Measurements from ENCODE around the gene SREBF1. TPM values are rescaled to one million over a fixed set of nuclear protein-coding genes. Genes with fewer than 3 reads are reported as not detected.

SREBF1 gene
- total and polyA plus RNA-seq, 3 donors from 2014 or later = 142 to 256 (median 239) TPM

DNA sequence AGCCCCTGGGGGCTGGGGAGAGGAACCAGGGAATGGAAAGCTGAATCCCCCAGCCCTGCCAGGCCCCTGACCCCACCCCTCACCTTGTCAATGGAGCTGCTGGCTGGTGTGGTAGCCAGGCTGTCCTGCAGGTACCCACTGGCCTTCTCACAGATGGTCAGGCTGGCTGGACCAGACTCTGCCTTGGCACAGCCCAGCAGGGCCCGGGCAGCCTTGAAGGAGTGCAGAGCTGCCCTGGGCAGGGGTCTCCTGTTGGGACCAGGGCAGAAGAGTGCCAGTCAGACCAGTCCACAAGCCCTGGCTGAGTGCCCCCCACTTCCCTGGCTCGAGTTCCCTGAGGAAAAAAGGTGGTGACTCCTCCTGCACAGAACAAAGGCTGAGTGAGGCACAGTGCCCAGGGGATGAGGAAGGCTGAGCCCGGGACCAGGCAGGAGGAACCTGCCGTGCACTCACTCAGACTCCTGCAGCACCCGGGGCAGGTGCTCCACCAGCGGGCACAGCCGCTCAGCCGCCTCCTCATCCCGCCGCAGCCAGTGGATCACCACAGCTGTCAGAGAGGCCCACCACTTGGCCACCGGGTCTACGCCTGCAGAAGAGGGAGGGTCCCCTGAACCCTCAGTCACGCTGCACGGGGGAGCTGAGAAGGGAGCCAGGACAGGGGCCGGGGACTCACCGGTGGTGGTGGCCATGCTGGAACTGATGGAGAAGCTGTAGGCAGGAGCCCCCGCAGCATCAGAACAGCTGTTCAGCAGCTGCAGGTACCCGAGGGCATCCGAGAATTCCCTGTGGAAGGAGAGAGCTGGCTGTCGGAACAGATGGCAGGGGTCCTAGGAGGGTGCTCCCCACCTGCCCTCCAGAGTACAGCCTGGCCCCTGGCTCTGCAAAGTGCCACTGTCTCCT, 22.4 kb downstream of the SREBF1 start:
- DNase-seq = no peak
- no peaks in the 10 kb centered on the region for H3K9me3 ChIP-seq
- H3K4me3 ChIP-seq = no peak overlapping the region
- no peaks in the 10 kb centered on the region for H3K36me3 ChIP-seq (ENCODE audit: low read depth, missing control alignments)
- WGBS, 2 donors = 82 to 94% methylated on average over 6 to 20 of the region's 20 CpGs
- intact Hi-C loops (cut with DNase I; ENCODE audit: low total_unique reads) = loop anchor here (5.0 kb wide), 2 partner anchors 43 to 132 kb away; partner anchors contain the start of gene RAI1
- no peak overlapping the region for H3K27ac ChIP-seq
- TF ChIP-seq, protein P1, sequence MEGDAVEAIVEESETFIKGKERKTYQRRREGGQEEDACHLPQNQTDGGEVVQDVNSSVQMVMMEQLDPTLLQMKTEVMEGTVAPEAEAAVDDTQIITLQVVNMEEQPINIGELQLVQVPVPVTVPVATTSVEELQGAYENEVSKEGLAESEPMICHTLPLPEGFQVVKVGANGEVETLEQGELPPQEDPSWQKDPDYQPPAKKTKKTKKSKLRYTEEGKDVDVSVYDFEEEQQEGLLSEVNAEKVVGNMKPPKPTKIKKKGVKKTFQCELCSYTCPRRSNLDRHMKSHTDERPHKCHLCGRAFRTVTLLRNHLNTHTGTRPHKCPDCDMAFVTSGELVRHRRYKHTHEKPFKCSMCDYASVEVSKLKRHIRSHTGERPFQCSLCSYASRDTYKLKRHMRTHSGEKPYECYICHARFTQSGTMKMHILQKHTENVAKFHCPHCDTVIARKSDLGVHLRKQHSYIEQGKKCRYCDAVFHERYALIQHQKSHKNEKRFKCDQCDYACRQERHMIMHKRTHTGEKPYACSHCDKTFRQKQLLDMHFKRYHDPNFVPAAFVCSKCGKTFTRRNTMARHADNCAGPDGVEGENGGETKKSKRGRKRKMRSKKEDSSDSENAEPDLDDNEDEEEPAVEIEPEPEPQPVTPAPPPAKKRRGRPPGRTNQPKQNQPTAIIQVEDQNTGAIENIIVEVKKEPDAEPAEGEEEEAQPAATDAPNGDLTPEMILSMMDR (IDR thresholded peaks at IDR 0.05) = no peak
- TF ChIP-seq POLR2A (IDR thresholded peaks at IDR 0.05) = no peak
- H3K27me3 ChIP-seq = no peaks in the 10 kb centered on the region
- peaks cover 31% of the 10 kb centered on the region for H3K4me1 ChIP-seq

DNA sequence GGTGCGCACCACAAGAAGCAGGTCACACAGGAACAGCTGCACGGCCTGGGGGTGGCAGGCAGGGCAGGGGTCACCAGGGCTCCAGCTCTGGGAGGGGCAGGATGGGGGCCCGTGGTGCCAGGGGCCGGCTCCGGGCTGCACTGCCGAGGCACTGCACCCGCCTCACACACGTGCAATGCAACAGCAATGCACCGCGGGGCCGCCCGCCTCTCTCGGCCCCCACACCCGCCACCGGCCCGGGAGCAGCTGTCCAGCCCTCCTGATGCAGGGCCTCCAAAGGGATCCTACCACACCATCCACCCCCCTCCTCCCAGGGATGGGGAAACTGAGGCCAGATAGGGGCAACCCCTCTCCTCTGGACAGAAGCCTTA, 23.1 kb downstream of the SREBF1 start:
- WGBS, 2 donors = 90 to 93% methylated on average over 4 to 16 of the region's 16 CpGs
- DNase-seq = no peak
- TF ChIP-seq, protein P1 (IDR thresholded peaks at IDR 0.05) = no peak
- no peak for TF ChIP-seq POLR2A (IDR thresholded peaks at IDR 0.05)
- Histone ChIP-seq H3K4me3 (no peak overlapping the region), H3K27me3 (no peaks in the 10 kb centered on the region), H3K9me3 (no peaks in the 10 kb centered on the region), H3K27ac (no peak overlapping the region), H3K4me1 (peaks cover 31% of the 10 kb centered on the region), H3K36me3 (ENCODE audit: low read depth, missing control alignments) (no peaks in the 10 kb centered on the region)
- intact Hi-C loops (cut with DNase I; ENCODE audit: low total_unique reads) = loop anchor here (5.0 kb wide), 2 partner anchors 44 to 131 kb away; partner anchors contain the start of gene RAI1

DNA sequence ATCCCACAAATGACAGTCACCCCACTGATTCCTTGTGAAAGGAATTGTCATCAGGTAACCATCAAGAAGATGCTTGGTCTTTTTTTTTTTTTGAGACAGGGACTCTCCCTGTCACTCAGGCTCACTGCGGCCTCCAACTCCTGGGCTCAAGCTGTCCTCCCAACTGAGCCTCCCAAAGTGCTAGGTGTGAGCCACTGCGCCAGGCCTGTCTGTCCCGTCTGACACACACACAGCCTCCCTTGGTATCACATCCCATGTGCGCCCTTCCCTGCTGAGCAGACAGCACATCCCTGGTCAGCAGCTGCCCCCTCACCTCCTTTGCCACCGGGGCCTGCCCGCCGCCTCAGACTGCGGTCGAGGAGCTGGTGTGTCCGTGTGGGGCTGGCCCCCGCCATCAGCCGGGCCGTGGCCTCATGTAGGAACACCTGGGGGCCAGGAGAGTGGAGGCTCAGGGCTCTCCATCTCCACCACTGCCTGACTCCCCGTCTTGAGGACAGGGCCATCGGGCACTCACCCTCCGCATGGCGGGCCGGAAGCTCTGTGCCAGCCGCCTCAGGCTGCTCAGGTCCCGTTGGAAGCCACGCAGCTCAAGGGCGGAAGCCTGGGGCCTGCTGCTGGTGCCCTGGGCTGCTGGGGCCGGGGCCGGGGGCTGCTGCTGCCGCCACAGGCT, 23.6 kb downstream of the SREBF1 start:
- TF ChIP-seq, protein P1 (IDR thresholded peaks at IDR 0.05) = no peak
- no peak for TF ChIP-seq POLR2A (IDR thresholded peaks at IDR 0.05)
- Histone ChIP-seq H3K4me1 (peaks cover 31% of the 10 kb centered on the region), H3K27ac (peak overlapping the region in 1 of 2 donors; percentile 47), H3K9me3 (no peaks in the 10 kb centered on the region), H3K36me3 (ENCODE audit: low read depth, missing control alignments) (no peaks in the 10 kb centered on the region), H3K4me3 (no peak overlapping the region), H3K27me3 (no peaks in the 10 kb centered on the region)
- DNase-seq = no peak
- intact Hi-C loops (cut with DNase I; ENCODE audit: low total_unique reads) = loop anchor here (5.0 kb wide), 2 partner anchors 44 to 131 kb away; partner anchors contain the start of gene RAI1
- WGBS, 2 donors = 91 to 92% methylated on average over 7 to 23 of the region's 25 CpGs

GRCh38 chr17:17812211-17813054, 24.4 kb downstream of the SREBF1 start:
- peak; percentile 81 for DNase-seq
- intact Hi-C loops (cut with DNase I; ENCODE audit: low total_unique reads) = loop anchor here (5.0 kb wide), 2 partner anchors 45 to 130 kb away; partner anchors contain the start of gene RAI1
- peak overlapping the region; percentile 21 to 47 for H3K4me3 ChIP-seq
- no peaks in the 10 kb centered on the region for H3K36me3 ChIP-seq (ENCODE audit: low read depth, missing control alignments)
- peak overlapping the region; percentile 47 to 50 for H3K27ac ChIP-seq
- 27 to 36% methylated on average over 6 to 59 of the region's 59 CpGs for WGBS, 2 donors
- H3K4me1 ChIP-seq = peaks cover 28% of the 10 kb centered on the region
- no peaks in the 10 kb centered on the region for H3K27me3 ChIP-seq
- H3K9me3 ChIP-seq = no peaks in the 10 kb centered on the region
- TF ChIP-seq, protein P1 (IDR thresholded peaks at IDR 0.05) = peak; percentile 99 to 100 (median 99)
- TF ChIP-seq POLR2A (IDR thresholded peaks at IDR 0.05) = no peak
